Liver (tissue), 9 donors: Measurements from ENCODE around the gene FLAD1. TPM values are rescaled to one million over a fixed set of nuclear protein-coding genes. Genes with fewer than 3 reads are reported as not detected.

ENCODE experiments used
- DNase-seq: peaks from one replicate; pipeline ENCODE4 v3.0.0-alpha.2; 2017; ENCODE audit warnings: low spot score
- H3K27ac ChIP-seq, 2 donors: one replicate each; pipeline ENCODE4 v1.7.0; 2013; ENCODE audit warnings: inconsistent platforms in 2 of 2, low read length in 2 of 2, control low read depth in 1 of 2, low read depth in 1 of 2, mild to moderate bottlenecking in 1 of 2
- H3K27me3 ChIP-seq, 4 donors: one replicate each; pipeline versions ENCODE4 v1.6.1 to v1.7.0; 2013; ENCODE audit warnings: low read length in 3 of 4, inconsistent platforms in 1 of 4, mild to moderate bottlenecking in 1 of 4, moderate library complexity in 1 of 4; ENCODE audit not compliant: control insufficient read depth in 4 of 4, insufficient read depth in 4 of 4
- H3K36me3 ChIP-seq, 4 donors: one replicate each; pipeline versions ENCODE4 v1.6.1 to v1.7.0; 2013; ENCODE audit warnings: low read length in 3 of 4, mild to moderate bottlenecking in 3 of 4, low read depth in 1 of 4, moderate library complexity in 1 of 4; ENCODE audit not compliant: control insufficient read depth in 4 of 4, insufficient read depth in 3 of 4
- H3K4me1 ChIP-seq, 4 donors: one replicate each; pipeline versions ENCODE4 v1.6.1 to v1.7.0; 2013; ENCODE audit warnings: low read length in 3 of 4, mild to moderate bottlenecking in 3 of 4, moderate library complexity in 1 of 4; ENCODE audit not compliant: control insufficient read depth in 4 of 4, insufficient read depth in 4 of 4
- H3K4me3 ChIP-seq, 3 donors: one replicate each; pipeline versions ENCODE4 v1.6.1 to v1.7.0; 2013; ENCODE audit warnings: low read length in 3 of 3, control low read depth in 1 of 3, low read depth in 1 of 3, mild to moderate bottlenecking in 1 of 3
- H3K9ac ChIP-seq, 2 donors: one replicate each; pipeline ENCODE4 v1.7.0; 2013; ENCODE audit warnings: low read length in 2 of 2, mild to moderate bottlenecking in 2 of 2, moderate library complexity in 2 of 2, control low read depth in 1 of 2, low read depth in 1 of 2
- H3K9me3 ChIP-seq, 4 donors: one replicate each; pipeline versions ENCODE4 v1.6.1 to v1.7.0; 2013; ENCODE audit warnings: low read length in 3 of 4; ENCODE audit not compliant: control insufficient read depth in 4 of 4
- ATF3 ChIP-seq: IDR thresholded peaks from 2 replicates; pipeline ENCODE4 v1.6.1; 2016; ENCODE audit warnings: antibody characterized with exemption
- CTCF ChIP-seq: fragments of 150-350 bp; IDR thresholded peaks from 2 replicates; pipeline ENCODE4 v1.5.1; 2017; ENCODE audit warnings: improper control_type of control experiment, low read depth, low read length; ENCODE audit not compliant: missing input control
- EGR1 ChIP-seq, 2 donors: IDR thresholded peaks; 2 replicates each; pipeline ENCODE4 v1.6.1; 2016 to 2018; ENCODE audit warnings: antibody characterized with exemption in 2 of 2, low read depth in 2 of 2
- FOXA1 ChIP-seq: IDR thresholded peaks from 2 replicates; pipeline ENCODE4 v1.6.1; 2016; ENCODE audit warnings: antibody characterized with exemption
- FOXA2 ChIP-seq: IDR thresholded peaks from 2 replicates; pipeline ENCODE4 v1.6.1; 2016; ENCODE audit warnings: antibody characterized with exemption
- GABPA ChIP-seq, 2 donors: IDR thresholded peaks in 1 of 2; conservative IDR thresholded peaks in 1 of 2; 2 replicates each; pipeline ENCODE4 v1.6.1; 2016; ENCODE audit warnings: antibody characterized with exemption in 2 of 2, mild to moderate bottlenecking in 1 of 2, moderate library complexity in 1 of 2
- HNF4A ChIP-seq, 2 donors: conservative IDR thresholded peaks; 2 replicates each; pipeline ENCODE4 v1.6.1; 2016; ENCODE audit warnings: antibody characterized with exemption in 2 of 2, mild to moderate bottlenecking in 2 of 2
- JUND ChIP-seq, 2 donors: IDR thresholded peaks; 2 replicates each; pipeline ENCODE4 v1.6.1; 2016; ENCODE audit warnings: antibody characterized with exemption in 2 of 2
- MAX ChIP-seq: IDR thresholded peaks from 2 replicates; pipeline ENCODE4 v1.6.1; 2016; ENCODE audit warnings: antibody characterized with exemption
- NR2F2 ChIP-seq: IDR thresholded peaks from 2 replicates; pipeline ENCODE4 v1.6.1; 2016; ENCODE audit warnings: antibody characterized with exemption
- RAD21 ChIP-seq, 2 donors: IDR thresholded peaks; 2 replicates each; pipeline ENCODE4 v1.6.1; 2016; ENCODE audit warnings: antibody characterized with exemption in 2 of 2, mild to moderate bottlenecking in 2 of 2
- REST ChIP-seq: IDR thresholded peaks from 2 replicates; pipeline ENCODE4 v1.6.1; 2016; ENCODE audit warnings: antibody characterized with exemption, mild to moderate bottlenecking
- RXRA ChIP-seq, 2 donors: IDR thresholded peaks; 2 replicates each; pipeline ENCODE4 v1.6.1; 2017 to 2018; ENCODE audit warnings: antibody characterized with exemption in 2 of 2, mild to moderate bottlenecking in 1 of 2
- SP1 ChIP-seq: IDR thresholded peaks from 2 replicates; pipeline ENCODE4 v1.6.1; 2018; ENCODE audit warnings: antibody characterized with exemption, mild to moderate bottlenecking
- TAF1 ChIP-seq: conservative IDR thresholded peaks from 2 replicates; pipeline ENCODE4 v1.6.1; 2016; ENCODE audit warnings: antibody characterized with exemption, mild to moderate bottlenecking
- YY1 ChIP-seq: IDR thresholded peaks from 2 replicates; pipeline ENCODE4 v1.6.1; 2016; ENCODE audit warnings: antibody characterized with exemption, mild to moderate bottlenecking
- ZBTB33 ChIP-seq: IDR thresholded peaks from 2 replicates; pipeline ENCODE4 v1.6.1; 2016; ENCODE audit warnings: antibody characterized with exemption
- WGBS: extraction: QIAGEN DNeasy Blood & Tissue Kit; methylation state at CpG from one replicate; pipeline ENCODE4 v1.1.7; 2013; 5-methylcytosine and 5-hydroxymethylcytosine counted together
- polyA plus RNA-seq, 2 donors: library from polyadenylated mRNA; stranded (reverse) in 1 of 2; unstranded in 1 of 2; fragments of 200-250 nt in 1 of 2; fragments of >200 nt in 1 of 2; fragmentation: Nextera tagmentation in 1 of 2; extraction: Ambion mirVana in 1 of 2; gene quantifications; one replicate each; pipeline versions ENCODE4 v1.2.1 to v1.2.3, GENCODE V29; 2013 to 2015
- total RNA-seq, 2 donors: library from RNA; depleted of rRNA; stranded (reverse); fragments of >200 nt; gene quantifications; one replicate each; pipeline ENCODE4 v1.2.3, GENCODE V29; 2014
- donor health status: healthy.
- donor health status: healthy.
- donor health status: healthy.
- donor health status: healthy.
- donor health status: healthy.

Gene FLAD1
- total and polyA plus RNA-seq, 4 donors: 10.4 to 31.6 (median 22.5) TPM

GRCh38 chr1:154974102-154974807 is 8.9 kb upstream of the FLAD1 start, which contains the start of gene CKS1B (continued):
- peak; percentile 95 for TF ChIP-seq ZBTB33
- TF ChIP-seq ATF3: no peak
- peak in 1 of 2 donors; percentile 0 for TF ChIP-seq EGR1 (IDR thresholded peaks at IDR 0.05; ENCODE audit: low read depth in 2 of 2)
- no peak for TF ChIP-seq FOXA2
- TF ChIP-seq MAX: peak; percentile 99
- no peak for TF ChIP-seq YY1
- peak; percentile 40 to 79 for TF ChIP-seq RXRA (IDR thresholded peaks at IDR 0.05)
- peak; percentile 28 to 57 for TF ChIP-seq HNF4A (conservative IDR thresholded peaks at IDR 0.05)
- peak; percentile 40 to 42 for TF ChIP-seq JUND (IDR thresholded peaks at IDR 0.05)
- no peak for TF ChIP-seq TAF1

- Histone ChIP-seq H3K9ac (peak overlapping the region; percentile 83 to 94), H3K4me3 (peak overlapping the region; percentile 66 to 94 (median 70)), H3K27me3 (no peaks in the 10 kb centered on the region), H3K27ac (peak overlapping the region; percentile 89 to 99), H3K4me1 (peaks cover 11 to 40% (median 31%) of the 10 kb centered on the region in 4 donors), H3K9me3 (no peaks in the 10 kb centered on the region), H3K36me3 (peaks cover 0 to 11% (median 2%) of the 10 kb centered on the region in 4 donors)
- under 1% methylated on average over 30 of the region's 30 CpGs for WGBS
- DNase-seq: peak; percentile 93
- TF ChIP-seq HNF4A (conservative IDR thresholded peaks at IDR 0.05): no peak
- TF ChIP-seq NR2F2: no peak
- TF ChIP-seq GABPA (IDR thresholded peaks at IDR 0.05 in 1 of 2, conservative IDR thresholded peaks at IDR 0.05 in 1 of 2): no peak
- no peak for TF ChIP-seq RXRA (IDR thresholded peaks at IDR 0.05)
- no peak for TF ChIP-seq FOXA2
- TF ChIP-seq REST: peak; percentile 81
- no peak for TF ChIP-seq YY1
- TF ChIP-seq TAF1: peak; percentile 79
- TF ChIP-seq ZBTB33: no peak
- no peak for TF ChIP-seq CTCF
- no peak for TF ChIP-seq FOXA1
- peak; percentile 52 for TF ChIP-seq MAX
- peak; percentile 16 to 26 for TF ChIP-seq RAD21 (IDR thresholded peaks at IDR 0.05)
- TF ChIP-seq JUND (IDR thresholded peaks at IDR 0.05): no peak
- no peak for TF ChIP-seq EGR1 (IDR thresholded peaks at IDR 0.05; ENCODE audit: low read depth in 2 of 2)
- no peak for TF ChIP-seq SP1
Measured at GRCh38 chr1:154974808-154975408, 8.2 kb upstream of the FLAD1 start.
